Neural cell (in vitro differentiated cells): Measurements from ENCODE around the gene KRI1. TPM values are rescaled to one million over a fixed set of nuclear protein-coding genes. Genes with fewer than 3 reads are reported as not detected.
A peak's percentile ranks its signal among the peaks of the same experiment; 100 is the strongest.

Source experiments
- H2AFZ ChIP-seq: fragments of 200-600, 300-800 bp; sonication (generic), shearing (Covaris generic); 2 replicates; pipeline ENCODE4 v1.6.0; 2014; ENCODE audit warnings: low read depth, mild to moderate bottlenecking, antibody characterized with exemption, low read length, moderate library complexity
- H3F3A ChIP-seq: fragments of 200-600 bp; shearing (Covaris generic); 2 replicates; pipeline ENCODE4 v1.6.1; 2016; ENCODE audit warnings: mild to moderate bottlenecking, moderate library complexity, mixed read lengths, antibody characterized with exemption, low read length; ENCODE audit not compliant: insufficient read depth, poor library complexity, severe bottlenecking
- H3K27ac ChIP-seq: fragments of 200-600, 300-800 bp; sonication (generic), shearing (Covaris generic); 2 replicates; pipeline ENCODE4 v1.5.1; 2014; ENCODE audit warnings: mild to moderate bottlenecking, low read length, moderate library complexity
- H3K27me3 ChIP-seq: fragments of 300-800, 200-600 bp; sonication (generic), shearing (Covaris generic); 2 replicates; pipeline ENCODE4 v1.6.0; 2014; ENCODE audit warnings: mild to moderate bottlenecking, low read depth, low read length, moderate library complexity; ENCODE audit not compliant: insufficient read depth
- H3K36me3 ChIP-seq: fragments of 300-800, 200-600 bp; sonication (generic), shearing (Covaris generic); 2 replicates; pipeline ENCODE4 v1.5.1; 2014; ENCODE audit warnings: mild to moderate bottlenecking, antibody characterized with exemption, low read length, moderate library complexity; ENCODE audit not compliant: insufficient read depth
- H3K4me2 ChIP-seq: fragments of 300-800, 200-600 bp; sonication (generic), shearing (Covaris generic); 2 replicates; pipeline ENCODE4 v1.6.0; 2014; ENCODE audit warnings: mild to moderate bottlenecking, low read length
- H3K4me3 ChIP-seq: fragments of 300-800, 200-600 bp; sonication (generic), shearing (Covaris generic); 2 replicates; pipeline ENCODE4 v1.5.1; 2014; ENCODE audit warnings: mild to moderate bottlenecking, low read length, moderate library complexity
- H3K79me2 ChIP-seq: fragments of 200-600 bp; shearing (Covaris generic); replicated peaks from 2 replicates; pipeline ENCODE4 v1.6.0; 2014; ENCODE audit warnings: mild to moderate bottlenecking, low read length, moderate library complexity; ENCODE audit not compliant: insufficient read depth
- H3K9ac ChIP-seq: fragments of 300-800, 200-600 bp; sonication (generic), shearing (Covaris generic); 2 replicates; pipeline ENCODE4 v1.6.1; 2016; ENCODE audit warnings: mild to moderate bottlenecking, low read length, mixed read lengths
- H3K9me2 ChIP-seq: fragments of 200-600 bp; shearing (Covaris generic); 2 replicates; pipeline ENCODE4 v1.6.1; 2016; ENCODE audit warnings: mild to moderate bottlenecking, low read length, mixed read lengths; ENCODE audit not compliant: insufficient read depth
- H3K9me3 ChIP-seq: fragments of 200-600, 300-800 bp; sonication (generic), shearing (Covaris generic); 2 replicates; pipeline ENCODE4 v1.6.1; 2016; ENCODE audit warnings: mild to moderate bottlenecking, mixed run types, low read length, moderate library complexity, mixed read lengths
- H4K20me1 ChIP-seq: fragments of 200-600 bp; shearing (Covaris generic); 2 replicates; pipeline ENCODE4 v1.6.1; 2016; ENCODE audit warnings: mild to moderate bottlenecking, mixed run types; ENCODE audit not compliant: insufficient read depth
- MXI1 ChIP-seq: fragments of 450-650 bp; conservative IDR thresholded peaks from 2 replicates; pipeline ENCODE4 v1.6.1; 2014; ENCODE audit warnings: antibody characterized with exemption, mild to moderate bottlenecking; ENCODE audit not compliant: poor library complexity, severe bottlenecking
- POLR2AphosphoS5 ChIP-seq: IDR thresholded peaks from 2 replicates; pipeline ENCODE4 v1.6.1; 2012
- REST ChIP-seq: IDR thresholded peaks from 2 replicates; pipeline ENCODE4 v1.6.1; 2012; ENCODE audit warnings: borderline replicate concordance
- TAF1 ChIP-seq: IDR thresholded peaks from 2 replicates; pipeline ENCODE4 v1.6.1; 2012; ENCODE audit warnings: low read depth
- polyA plus RNA-seq: library from polyadenylated mRNA; depleted of rRNA; stranded (reverse); fragments of >200 nt; gene quantifications from 2 replicates; pipeline ENCODE4 v1.2.3, GENCODE V29; 2014
- small RNA-seq, 3 experiments: library from RNA; depleted of rRNA; stranded (forward); fragments of <200 nt; gene quantifications; one replicate each; pipeline ENCODE3, GENCODE V24; 2012
- TF ChIP-seq, protein P1 (sequence below): fragments of 450-650 bp; IDR thresholded peaks from 2 replicates; pipeline ENCODE4 v1.5.1; 2014; ENCODE audit warnings: antibody characterized with exemption, mild to moderate bottlenecking, moderate library complexity; ENCODE audit not compliant: poor library complexity, severe bottlenecking

The KRI1 gene
- polyA plus RNA-seq, 1 donor from 2014 or later: 6.5 TPM

DNA sequence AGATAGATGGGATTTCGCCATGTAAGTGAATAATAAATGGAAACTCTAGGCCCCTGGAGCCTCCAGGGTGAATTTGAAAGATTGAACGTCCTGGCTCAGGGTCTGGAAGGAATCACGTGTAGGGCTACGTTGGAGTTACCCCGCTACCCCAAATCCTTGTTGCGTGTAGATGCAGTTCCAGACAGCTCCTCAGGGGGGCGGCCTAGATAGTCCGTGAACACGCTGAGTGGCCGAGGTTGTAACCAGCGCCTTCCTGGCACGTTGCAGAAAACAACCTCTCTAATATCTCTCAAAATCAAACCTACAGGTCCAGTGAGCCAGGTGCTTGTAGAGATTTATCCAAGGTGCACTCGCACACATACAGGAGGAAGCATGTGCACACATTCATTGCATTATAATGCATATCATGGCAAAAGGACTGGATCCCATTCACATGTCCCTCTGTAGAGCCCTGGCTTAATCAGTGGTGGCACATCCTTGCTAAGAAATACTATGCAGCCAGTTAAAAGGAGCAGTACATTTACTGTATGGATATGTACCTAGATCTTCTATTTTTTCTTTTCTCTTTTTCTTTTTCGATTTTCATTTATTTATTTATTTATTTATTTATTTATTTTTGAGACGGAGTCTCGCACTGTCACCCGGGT is 60.1 kb downstream of the KRI1 start:
- Histone ChIP-seq H3K79me2 (peaks cover 9% of the 10 kb centered on the region), H3K27ac (no peak overlapping the region), H3K9me3 (no peaks in the 10 kb centered on the region), H3K4me2 (no peak overlapping the region), H3F3A (no peaks in the 10 kb centered on the region), H3K9ac (no peak overlapping the region), H3K36me3 (no peaks in the 10 kb centered on the region), H3K4me3 (no peak overlapping the region), H2AFZ (no peak overlapping the region), H4K20me1 (no peaks in the 10 kb centered on the region), H3K27me3 (no peaks in the 10 kb centered on the region), H3K9me2 (no peaks in the 10 kb centered on the region)
- no peak for TF ChIP-seq REST
- no peak for TF ChIP-seq MXI1
- TF ChIP-seq, protein P1, sequence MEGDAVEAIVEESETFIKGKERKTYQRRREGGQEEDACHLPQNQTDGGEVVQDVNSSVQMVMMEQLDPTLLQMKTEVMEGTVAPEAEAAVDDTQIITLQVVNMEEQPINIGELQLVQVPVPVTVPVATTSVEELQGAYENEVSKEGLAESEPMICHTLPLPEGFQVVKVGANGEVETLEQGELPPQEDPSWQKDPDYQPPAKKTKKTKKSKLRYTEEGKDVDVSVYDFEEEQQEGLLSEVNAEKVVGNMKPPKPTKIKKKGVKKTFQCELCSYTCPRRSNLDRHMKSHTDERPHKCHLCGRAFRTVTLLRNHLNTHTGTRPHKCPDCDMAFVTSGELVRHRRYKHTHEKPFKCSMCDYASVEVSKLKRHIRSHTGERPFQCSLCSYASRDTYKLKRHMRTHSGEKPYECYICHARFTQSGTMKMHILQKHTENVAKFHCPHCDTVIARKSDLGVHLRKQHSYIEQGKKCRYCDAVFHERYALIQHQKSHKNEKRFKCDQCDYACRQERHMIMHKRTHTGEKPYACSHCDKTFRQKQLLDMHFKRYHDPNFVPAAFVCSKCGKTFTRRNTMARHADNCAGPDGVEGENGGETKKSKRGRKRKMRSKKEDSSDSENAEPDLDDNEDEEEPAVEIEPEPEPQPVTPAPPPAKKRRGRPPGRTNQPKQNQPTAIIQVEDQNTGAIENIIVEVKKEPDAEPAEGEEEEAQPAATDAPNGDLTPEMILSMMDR: peak; percentile 48
- no peak for TF ChIP-seq TAF1
- no peak for TF ChIP-seq POLR2AphosphoS5

Small RNAs within 50 kb of the gene (small RNA-seq; reads per million reads assigned to genes)
- 0 reads per million in 3 experiments for gene MIR1238
- gene RNU7-140P: 0 to 0.24 (median 0) reads per million in 3 experiments

Other genes with a start within 250 kb of the KRI1 start
- gene FDX2, start 250.0 kb downstream of the KRI1 start, polyA plus RNA-seq: 52.6 and 82.7 TPM in 2 replicates
- gene RAVER1, start 232.5 kb downstream of the KRI1 start, polyA plus RNA-seq: 1.3 and 6.7 TPM in 2 replicates
- 0.53 and 1.9 TPM in 2 replicates for gene ICAM3, start 226.4 kb downstream of the KRI1 start, polyA plus RNA-seq
- gene TYK2, start 185.4 kb downstream of the KRI1 start, polyA plus RNA-seq: 63.3 and 95.8 TPM in 2 replicates
- 359 and 408 TPM in 2 replicates for gene CDC37, start 162.5 kb downstream of the KRI1 start, polyA plus RNA-seq
- gene PDE4A, start 145.5 kb downstream of the KRI1 start, polyA plus RNA-seq: 3.4 and 4.7 TPM in 2 replicates
- gene KEAP1, start 62.7 kb downstream of the KRI1 start, polyA plus RNA-seq: 39.0 and 47.9 TPM in 2 replicates
- gene S1PR5, start 48.6 kb downstream of the KRI1 start, polyA plus RNA-seq: not detected in 2 replicates
- 50.2 and 59.3 TPM in 2 replicates for gene ATG4D, start 22.1 kb downstream of the KRI1 start, polyA plus RNA-seq
- 333 and 339 TPM in 2 replicates for gene CDKN2D, start 3.0 kb upstream of the KRI1 start, polyA plus RNA-seq
- gene AP1M2, start 21.3 kb upstream of the KRI1 start, polyA plus RNA-seq: 0.38 and 3.7 TPM in 2 replicates
- 50.0 and 55.7 TPM in 2 replicates for gene SLC44A2, start 59.5 kb upstream of the KRI1 start, polyA plus RNA-seq
- 464 and 522 TPM in 2 replicates for gene ILF3, start 88.3 kb upstream of the KRI1 start, polyA plus RNA-seq
- 208 and 249 TPM in 2 replicates for gene QTRT1, start 135.4 kb upstream of the KRI1 start, polyA plus RNA-seq
- 31.4 and 34.8 TPM in 2 replicates for gene DNM2, start 152.1 kb upstream of the KRI1 start, polyA plus RNA-seq